ENCODE results near the gene LEMD1.
"Not testable (repeated sequence)": the region's sequence is repeated elsewhere in the genome, so short reads cannot be mapped to it uniquely, and the experiment has no call there.

The LEMD1 gene

GRCh38 chr1:205447457-205448341 lies 25.8 kb upstream of the LEMD1 start:
- in situ Hi-C loops (cut with MboI; ENCODE audit: low sequenced_read_pairs): no loop called here

DNA sequence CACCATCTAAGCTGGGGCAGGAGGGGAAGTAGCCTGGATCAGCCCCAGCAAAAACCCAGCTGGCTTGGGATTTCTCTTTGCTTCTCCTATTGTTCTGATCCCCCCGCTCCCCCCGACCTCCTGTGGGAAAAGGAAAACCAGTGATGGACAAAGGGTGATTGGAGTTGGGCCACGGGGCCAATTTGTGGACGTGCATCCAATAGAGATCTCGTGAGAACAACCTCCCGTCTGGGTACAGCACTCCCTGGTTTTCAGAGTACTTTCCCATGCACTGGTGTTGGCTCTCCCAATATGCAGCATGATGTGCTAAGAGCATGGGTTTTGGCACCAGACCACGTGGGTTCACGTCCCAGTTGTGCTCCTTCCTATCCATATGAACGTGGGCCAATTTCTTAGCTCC lies 25.0 kb upstream of the LEMD1 start:
- in situ Hi-C loops (cut with MboI; ENCODE audit: low sequenced_read_pairs): no loop called here

DNA sequence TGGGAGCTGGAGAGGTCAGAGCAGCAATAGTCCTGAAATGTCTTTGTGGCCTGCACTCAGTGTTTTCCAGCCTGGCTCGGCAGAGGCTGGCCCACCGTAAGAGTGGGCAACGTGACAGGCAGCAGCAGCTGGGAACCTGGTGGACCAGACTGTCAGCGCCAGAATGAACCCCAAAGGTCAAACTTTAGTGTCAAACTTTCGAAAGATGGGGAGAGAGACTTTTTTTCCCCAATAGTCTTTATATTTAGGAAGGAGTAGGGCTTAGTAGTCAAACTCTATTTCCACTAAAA lies 23.7 kb upstream of the LEMD1 start:
- in situ Hi-C loops (cut with MboI; ENCODE audit: low sequenced_read_pairs): no loop called here

- in situ Hi-C loops (cut with MboI; ENCODE audit: low sequenced_read_pairs): no loop called here
Measured at GRCh38 chr1:205444931-205445645, 23.2 kb upstream of the LEMD1 start.

DNA sequence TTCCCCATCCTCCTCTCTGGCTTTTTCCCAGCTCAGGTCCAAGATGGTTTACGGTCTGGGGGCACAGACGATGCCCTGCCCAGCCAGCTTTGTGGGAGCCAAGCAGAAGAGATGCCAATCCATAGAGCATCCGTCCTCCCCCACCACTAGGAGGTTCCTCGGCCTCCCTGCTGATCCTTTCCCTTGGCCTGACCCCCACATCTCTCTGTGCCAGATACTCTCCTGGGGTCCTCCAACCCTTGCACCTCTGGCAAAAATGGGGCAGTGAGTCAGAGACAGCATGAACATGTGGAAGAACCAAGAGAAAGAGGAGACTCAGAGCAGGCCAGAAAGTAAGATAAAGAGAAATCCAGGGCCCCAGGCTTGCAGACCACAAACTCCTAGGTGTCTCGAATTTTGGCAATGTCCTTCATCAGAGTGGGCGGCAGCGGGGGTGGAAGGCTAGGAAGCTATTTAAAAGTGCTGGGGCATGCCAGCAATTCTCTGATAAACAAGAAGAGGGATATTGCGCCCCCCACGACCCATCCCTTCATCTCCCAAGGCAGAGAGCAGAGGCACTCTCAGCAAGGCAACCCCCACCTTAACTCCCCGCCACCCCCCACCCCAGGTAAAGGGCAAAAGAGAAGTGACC lies 22.6 kb upstream of the LEMD1 start:
- in situ Hi-C loops (cut with MboI; ENCODE audit: low sequenced_read_pairs): no loop called here

- in situ Hi-C loops (cut with MboI; ENCODE audit: low sequenced_read_pairs): no loop called here
Measured at GRCh38 chr1:205443585-205444299, 21.9 kb upstream of the LEMD1 start.

- in situ Hi-C loops (cut with MboI; ENCODE audit: low sequenced_read_pairs): no loop called here
Measured at GRCh38 chr1:205442051-205442725, 20.3 kb upstream of the LEMD1 start.

- in situ Hi-C loops (cut with MboI; ENCODE audit: low sequenced_read_pairs): no loop called here
Measured at GRCh38 chr1:205441716-205442050, 19.8 kb upstream of the LEMD1 start.

DNA sequence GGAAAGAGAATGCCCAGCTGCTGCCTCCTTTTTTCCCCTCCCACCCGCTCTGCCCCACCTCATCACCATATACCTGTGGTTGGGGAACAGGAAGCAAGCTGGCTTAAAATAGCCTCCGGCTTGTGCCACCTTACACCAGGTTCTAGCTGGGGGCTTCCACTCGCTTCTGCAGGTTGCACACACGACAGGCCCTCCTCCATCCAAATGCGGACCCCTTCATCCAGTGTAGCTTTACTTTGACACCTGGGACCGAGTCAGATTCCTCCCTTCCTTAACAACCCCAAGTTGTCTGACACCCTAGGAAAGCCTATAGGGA lies 19.4 kb upstream of the LEMD1 start:
- in situ Hi-C loops (cut with MboI; ENCODE audit: low sequenced_read_pairs): no loop called here

DNA sequence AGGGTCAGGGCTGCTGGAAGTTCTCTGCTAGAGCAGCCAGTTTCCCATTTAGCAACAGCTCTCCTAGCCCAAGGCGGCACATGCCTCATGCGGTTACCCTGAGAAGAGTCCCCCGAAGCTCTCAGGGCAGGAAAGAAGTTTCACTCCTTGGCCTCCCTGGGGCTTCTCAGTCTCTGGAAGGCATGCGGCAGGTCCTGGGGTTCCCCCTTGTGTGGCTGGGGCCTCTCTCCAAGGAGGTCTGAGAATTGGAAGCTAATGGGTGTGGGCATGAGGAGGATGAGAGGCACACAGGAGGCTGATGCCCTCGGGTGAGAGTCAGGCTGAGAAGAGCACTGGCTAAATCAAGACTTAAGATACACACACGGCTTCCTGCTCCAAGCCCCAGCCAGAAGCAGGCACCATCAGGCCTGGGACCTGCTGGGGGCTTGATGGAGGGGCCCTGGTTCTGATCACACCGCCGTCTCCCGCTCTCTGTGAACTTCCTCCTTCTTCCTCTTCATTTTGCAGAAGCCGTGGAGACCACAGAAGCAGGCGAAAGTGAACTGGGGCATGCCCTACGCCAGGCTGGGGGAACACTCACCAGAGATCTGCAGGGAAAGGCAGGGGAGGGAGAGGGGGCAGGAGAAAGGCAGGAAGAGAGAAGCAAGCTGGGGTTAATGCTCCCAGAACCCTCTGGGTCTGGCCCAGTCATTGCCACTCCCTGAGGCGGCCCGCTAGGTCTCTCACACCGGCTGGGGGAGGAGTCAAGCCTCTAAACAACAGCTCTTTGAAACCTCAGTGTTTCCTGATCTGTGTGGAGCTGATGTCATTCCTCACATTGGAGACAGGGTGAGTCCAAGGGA lies 18.8 kb upstream of the LEMD1 start:
- in situ Hi-C loops (cut with MboI; ENCODE audit: low sequenced_read_pairs): no loop called here

- in situ Hi-C loops (cut with MboI; ENCODE audit: low sequenced_read_pairs): no loop called here
Measured at GRCh38 chr1:205440121-205440475, 18.2 kb upstream of the LEMD1 start.

DNA sequence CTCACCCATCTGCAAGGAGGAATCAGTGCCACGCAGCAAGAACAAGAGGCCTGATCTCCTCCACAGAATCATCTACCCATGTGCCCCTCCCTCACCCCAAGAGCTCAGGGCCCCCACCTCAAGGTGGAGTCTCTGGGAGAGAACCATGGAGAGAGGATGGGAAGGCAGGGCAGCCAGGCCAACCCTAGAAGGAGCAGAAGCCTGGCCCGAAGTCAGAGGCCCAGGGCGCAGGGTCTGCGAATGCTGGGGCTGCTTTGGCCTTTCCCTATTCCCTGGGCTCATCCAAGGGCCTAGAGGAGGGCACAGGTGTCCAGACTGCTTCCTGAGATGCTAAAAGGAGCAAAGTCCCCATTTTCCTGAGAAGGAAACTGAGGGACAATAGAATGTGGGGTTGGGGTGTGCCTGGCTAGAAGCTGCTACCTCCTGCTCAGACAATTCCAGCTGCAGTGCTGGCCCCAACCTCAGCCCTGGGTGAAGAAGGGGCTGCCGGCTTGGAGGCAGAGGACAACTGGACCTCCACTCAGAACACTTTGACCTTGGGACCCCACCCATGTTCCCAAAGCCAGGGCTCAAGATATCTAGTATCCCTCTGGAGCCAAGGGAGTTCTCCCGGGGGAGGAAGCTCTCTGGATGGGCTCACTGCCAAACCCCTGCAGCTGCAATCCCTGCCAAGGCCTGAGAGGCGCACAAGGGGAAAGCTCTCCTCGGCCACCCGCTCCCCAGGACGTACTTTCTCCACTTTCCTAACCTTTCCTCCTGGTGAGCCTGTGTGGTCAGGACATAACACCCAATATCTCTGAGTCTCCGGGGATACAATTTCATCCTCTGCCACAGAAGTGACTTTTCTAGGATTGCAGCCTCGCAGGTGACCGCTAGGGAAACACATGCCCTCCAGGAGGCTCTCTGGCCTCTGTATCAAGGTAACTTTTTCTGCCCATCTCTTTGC lies 16.6 kb upstream of the LEMD1 start:
- in situ Hi-C loops (cut with MboI; ENCODE audit: low sequenced_read_pairs): no loop called here

GRCh38 chr1:205437570-205437969 lies 15.7 kb upstream of the LEMD1 start:
- in situ Hi-C loops (cut with MboI; ENCODE audit: low sequenced_read_pairs): no loop called here

- in situ Hi-C loops (cut with MboI; ENCODE audit: low sequenced_read_pairs): no loop called here
Measured at GRCh38 chr1:205436776-205437410, 15.0 kb upstream of the LEMD1 start.

DNA sequence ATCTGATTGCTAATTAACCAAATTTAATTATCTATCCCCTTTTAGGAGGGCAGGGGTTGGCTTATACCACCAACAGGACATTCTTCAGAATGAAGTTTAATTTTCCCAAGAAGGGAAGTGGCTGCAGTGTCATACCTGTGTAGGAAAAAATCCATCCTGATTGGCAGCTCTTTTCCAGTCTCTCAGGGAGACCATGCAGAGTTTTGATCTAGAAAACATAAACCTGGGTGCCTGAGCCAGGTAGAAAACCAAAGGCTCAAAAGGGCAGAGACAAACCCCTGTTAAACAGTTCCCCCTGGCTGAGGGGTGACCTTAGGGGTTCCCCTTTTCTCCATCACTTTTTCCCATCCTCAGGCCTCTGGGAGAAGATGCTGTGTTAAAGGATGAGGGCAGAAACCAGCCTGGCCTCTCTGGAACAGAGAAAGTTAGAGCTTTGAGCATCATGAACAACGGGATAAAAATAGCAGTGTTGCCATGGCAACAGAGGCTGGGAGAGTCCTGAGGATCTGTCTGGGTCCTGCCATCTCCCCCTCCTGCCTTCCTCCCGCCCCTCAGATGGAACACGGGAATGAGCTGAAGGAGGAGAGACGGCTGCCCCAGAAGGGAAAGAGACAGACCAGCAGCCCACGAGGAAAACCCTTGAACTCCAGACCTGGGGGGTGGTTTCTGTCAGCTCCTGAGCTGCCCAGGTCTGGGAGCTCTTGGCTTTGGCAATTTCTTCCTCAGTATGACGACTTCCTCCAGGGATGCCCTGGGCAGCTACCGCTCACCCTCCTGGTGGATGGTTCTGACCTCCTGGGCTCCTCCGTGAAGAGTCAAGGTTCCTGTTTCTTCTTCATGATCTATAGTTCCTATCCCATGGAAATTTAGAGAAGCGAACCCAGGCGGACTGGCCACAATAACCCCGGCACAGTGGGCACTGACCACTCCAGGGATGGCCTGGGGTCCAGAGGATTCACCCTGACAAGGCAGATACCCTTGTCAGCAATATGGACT lies 14.0 kb upstream of the LEMD1 start:
- in situ Hi-C loops (cut with MboI; ENCODE audit: low sequenced_read_pairs): no loop called here

GRCh38 chr1:205434738-205435137 lies 12.9 kb upstream of the LEMD1 start:
- in situ Hi-C loops (cut with MboI; ENCODE audit: low sequenced_read_pairs): no loop called here

GRCh38 chr1:205432692-205433091 lies 10.8 kb upstream of the LEMD1 start:
- in situ Hi-C loops (cut with MboI; ENCODE audit: low sequenced_read_pairs): not testable (repeated sequence)

DNA sequence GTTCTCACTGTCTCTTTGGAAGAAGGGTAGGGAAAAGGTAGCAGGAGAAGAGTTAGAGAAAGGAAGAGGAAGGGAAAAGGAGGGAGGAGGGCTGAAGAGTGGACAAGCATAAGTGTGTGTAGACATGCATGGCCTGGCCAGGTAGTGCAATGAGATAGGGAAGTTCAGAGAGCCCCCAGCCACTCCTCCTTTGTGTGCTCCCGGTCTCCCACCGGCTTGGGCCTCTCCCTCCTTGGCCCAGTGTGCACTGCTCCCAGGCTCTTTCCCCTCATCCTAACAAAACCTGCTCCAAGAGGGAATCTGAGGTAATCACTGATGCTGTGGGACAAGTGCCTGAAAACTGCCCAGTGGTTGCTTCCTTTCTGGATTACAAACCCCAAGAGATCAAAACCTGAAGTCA lies 10.3 kb upstream of the LEMD1 start:
- in situ Hi-C loops (cut with MboI; ENCODE audit: low sequenced_read_pairs): no loop called here

Data from HL-60/S4 (cell line).